ENCODE data around the gene EXOC4.

EXOC4 gene

DNA sequence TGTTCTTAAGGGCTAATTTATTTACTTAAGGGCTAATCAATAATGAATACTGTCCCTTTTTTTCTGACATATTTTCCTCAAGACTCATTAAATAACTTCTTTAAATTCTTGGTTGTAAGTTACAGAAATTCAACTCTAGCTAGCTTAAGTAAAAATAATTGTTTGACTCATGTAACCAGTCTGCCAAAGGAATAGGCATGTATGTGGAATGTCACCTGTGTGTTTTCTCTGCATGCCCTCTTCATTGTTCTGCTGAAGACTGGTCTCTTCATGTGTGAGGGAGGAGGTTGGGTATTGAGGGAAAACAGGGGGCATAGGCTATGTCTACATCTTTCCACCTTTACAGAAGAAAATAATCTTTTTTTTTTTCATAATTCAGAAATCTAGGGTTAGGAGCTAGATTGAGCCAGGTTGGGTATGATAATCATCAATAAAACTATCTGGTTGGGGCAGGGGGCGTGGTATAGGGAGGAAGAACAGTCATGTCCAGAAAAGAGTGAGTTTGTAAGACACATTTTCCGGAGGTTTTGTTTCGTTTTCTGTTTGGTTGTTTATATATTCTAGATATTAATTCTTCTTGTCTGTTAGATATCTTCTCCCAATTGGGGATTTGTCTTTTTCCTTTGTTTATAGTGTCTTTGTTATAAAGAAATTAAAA is 37.9 kb downstream of the EXOC4 start:
- H3K4me3 ChIP-seq (ENCODE audit: insufficient read length, low read depth), result no peak overlapping the region
- H3K36me3 ChIP-seq (ENCODE audit: insufficient read depth, insufficient read length, low read length), result peaks cover 18% of the 10 kb centered on the region
- H3K4me1 ChIP-seq (ENCODE audit: insufficient read depth, insufficient read length), result no peaks in the 10 kb centered on the region
- no peak overlapping the region for H3K9ac ChIP-seq (ENCODE audit: insufficient read length, low read depth)
- no peak for DNase-seq (ENCODE audit: low read depth, low spot score)
- H3K27me3 ChIP-seq (ENCODE audit: insufficient read depth, insufficient read length), result no peaks in the 10 kb centered on the region
- TF ChIP-seq YY1 (IDR thresholded peaks at IDR 0.05; ENCODE audit: insufficient read depth, insufficient read length) (no peak), SUZ12 (IDR thresholded peaks at IDR 0.05; ENCODE audit: extremely low read depth, insufficient read depth, insufficient read length) (no peak), ZNF274 (IDR thresholded peaks at IDR 0.05; ENCODE audit: low read depth, low read length) (no peak)
- no peaks in the 10 kb centered on the region for H3K9me3 ChIP-seq (ENCODE audit: insufficient read depth, low read length)

- H3K9me3 ChIP-seq (ENCODE audit: insufficient read depth, low read length), result no peaks in the 10 kb centered on the region
- H3K4me1 ChIP-seq (ENCODE audit: insufficient read depth, insufficient read length), result no peaks in the 10 kb centered on the region
- no peak for DNase-seq (ENCODE audit: low read depth, low spot score)
- TF ChIP-seq SUZ12 (IDR thresholded peaks at IDR 0.05; ENCODE audit: extremely low read depth, insufficient read depth, insufficient read length) (no peak), ZNF274 (IDR thresholded peaks at IDR 0.05; ENCODE audit: low read depth, low read length) (no peak)
- no peaks in the 10 kb centered on the region for H3K27me3 ChIP-seq (ENCODE audit: insufficient read depth, insufficient read length)
- peaks cover 18% of the 10 kb centered on the region for H3K36me3 ChIP-seq (ENCODE audit: insufficient read depth, insufficient read length, low read length)
- no peak overlapping the region for H3K9ac ChIP-seq (ENCODE audit: insufficient read length, low read depth)
- H3K4me3 ChIP-seq (ENCODE audit: insufficient read length, low read depth), result no peak overlapping the region
Measured at GRCh38 chr7:133292631-133293030, 39.8 kb downstream of the EXOC4 start.

DNA sequence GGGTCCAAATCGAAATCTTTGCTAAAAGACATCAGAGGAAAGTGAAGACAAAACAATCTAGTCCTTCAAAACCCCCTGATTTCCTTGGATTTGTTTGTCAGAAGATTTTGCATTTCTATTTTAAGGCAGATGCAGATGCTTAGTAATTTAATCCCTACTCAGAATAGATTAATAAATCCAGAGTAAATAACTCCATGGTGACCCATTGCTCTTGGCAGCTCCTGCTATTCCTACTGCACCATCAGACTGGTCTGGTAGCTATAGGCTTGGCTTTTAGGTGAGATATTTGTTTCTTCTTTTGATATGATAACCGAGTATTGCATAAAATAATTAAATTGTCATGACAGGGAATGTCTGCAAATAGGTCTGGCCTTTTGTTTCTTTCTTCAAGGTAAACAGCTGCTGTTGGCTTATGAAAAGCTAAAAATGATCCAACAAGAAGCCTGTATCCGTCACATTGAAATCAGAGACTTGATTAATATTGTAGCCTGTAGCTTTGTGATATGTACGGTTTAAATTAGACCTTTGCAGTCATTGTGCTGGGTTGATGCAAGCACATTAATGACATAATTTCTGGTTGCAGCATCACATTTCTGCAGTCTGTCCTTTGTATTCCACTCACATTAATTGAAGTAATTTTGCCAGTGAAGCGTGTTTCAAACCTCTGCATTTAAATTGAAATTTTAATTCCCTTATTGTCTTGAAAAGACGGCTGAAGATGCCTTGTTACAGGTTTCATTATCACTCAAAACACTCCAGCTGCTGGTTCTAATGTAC is 40.7 kb downstream of the EXOC4 start:
- Histone ChIP-seq H3K36me3 (ENCODE audit: insufficient read depth, insufficient read length, low read length) (peaks cover 18% of the 10 kb centered on the region), H3K27me3 (ENCODE audit: insufficient read depth, insufficient read length) (no peaks in the 10 kb centered on the region), H3K4me3 (ENCODE audit: insufficient read length, low read depth) (no peak overlapping the region), H3K4me1 (ENCODE audit: insufficient read depth, insufficient read length) (no peaks in the 10 kb centered on the region), H3K9me3 (ENCODE audit: insufficient read depth, low read length) (no peaks in the 10 kb centered on the region), H3K9ac (ENCODE audit: insufficient read length, low read depth) (no peak overlapping the region)
- no peak for DNase-seq (ENCODE audit: low read depth, low spot score)
- no peak for TF ChIP-seq ZNF274 (IDR thresholded peaks at IDR 0.05; ENCODE audit: low read depth, low read length)
- TF ChIP-seq SUZ12 (IDR thresholded peaks at IDR 0.05; ENCODE audit: extremely low read depth, insufficient read depth, insufficient read length), result no peak
- TF ChIP-seq YY1 (IDR thresholded peaks at IDR 0.05; ENCODE audit: insufficient read depth, insufficient read length), result no peak

DNA sequence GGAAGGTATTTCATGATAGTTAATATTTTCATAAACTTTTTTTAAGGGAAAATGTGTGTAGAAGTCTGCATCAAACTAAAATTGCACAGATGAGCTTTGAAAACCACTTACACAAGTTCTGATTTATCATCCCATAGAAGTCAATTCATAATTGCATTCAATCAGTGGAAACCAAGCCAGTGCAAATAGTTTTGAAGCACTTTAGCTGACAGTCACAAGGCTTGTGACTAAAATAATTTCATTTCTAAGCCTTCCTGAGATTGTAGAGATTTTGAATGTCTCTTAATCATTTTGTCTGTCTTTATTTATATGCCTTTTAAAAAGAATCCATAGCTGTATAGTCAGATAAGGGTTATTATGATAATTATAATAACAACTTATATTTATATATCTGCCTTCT is 41.4 kb downstream of the EXOC4 start:
- peaks cover 11% of the 10 kb centered on the region for H3K36me3 ChIP-seq (ENCODE audit: insufficient read depth, insufficient read length, low read length)
- no peaks in the 10 kb centered on the region for H3K27me3 ChIP-seq (ENCODE audit: insufficient read depth, insufficient read length)

DNA sequence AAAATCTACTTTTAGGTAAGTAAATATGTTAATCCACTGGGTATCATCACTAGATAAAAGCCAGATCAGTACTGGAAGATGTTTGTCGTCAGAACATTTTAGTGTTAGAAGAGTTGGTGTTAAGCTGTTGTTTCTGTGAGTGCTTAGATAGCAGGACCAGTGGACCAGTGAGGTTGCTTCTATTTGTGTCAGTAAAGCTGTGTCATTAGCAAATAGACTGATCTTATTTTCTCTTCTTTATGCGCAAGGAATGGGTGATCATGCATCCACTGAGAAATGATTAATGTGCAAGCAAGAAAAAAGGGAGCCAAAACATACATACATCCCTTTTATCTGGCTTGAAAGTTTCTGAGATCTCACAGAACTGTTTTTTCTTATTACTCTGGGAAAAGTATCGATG is 42.6 kb downstream of the EXOC4 start:
- no peak for TF ChIP-seq ZNF274 (IDR thresholded peaks at IDR 0.05; ENCODE audit: low read depth, low read length)
- no peak for TF ChIP-seq SUZ12 (IDR thresholded peaks at IDR 0.05; ENCODE audit: extremely low read depth, insufficient read depth, insufficient read length)
- TF ChIP-seq YY1 (IDR thresholded peaks at IDR 0.05; ENCODE audit: insufficient read depth, insufficient read length), result no peak
- Histone ChIP-seq H3K36me3 (ENCODE audit: insufficient read depth, insufficient read length, low read length) (no peaks in the 10 kb centered on the region), H3K27me3 (ENCODE audit: insufficient read depth, insufficient read length) (no peaks in the 10 kb centered on the region), H3K9ac (ENCODE audit: insufficient read length, low read depth) (no peak overlapping the region), H3K4me3 (ENCODE audit: insufficient read length, low read depth) (no peak overlapping the region), H3K9me3 (ENCODE audit: insufficient read depth, low read length) (no peaks in the 10 kb centered on the region), H3K4me1 (ENCODE audit: insufficient read depth, insufficient read length) (no peaks in the 10 kb centered on the region)
- DNase-seq (ENCODE audit: low read depth, low spot score), result no peak

More for the DNA sequence above, 41.4 kb downstream of the EXOC4 start:
- Histone ChIP-seq H3K9me3 (ENCODE audit: insufficient read depth, low read length) (no peaks in the 10 kb centered on the region), H3K4me3 (ENCODE audit: insufficient read length, low read depth) (no peak overlapping the region), H3K9ac (ENCODE audit: insufficient read length, low read depth) (no peak overlapping the region), H3K4me1 (ENCODE audit: insufficient read depth, insufficient read length) (no peaks in the 10 kb centered on the region)
- TF ChIP-seq YY1 (IDR thresholded peaks at IDR 0.05; ENCODE audit: insufficient read depth, insufficient read length) (no peak), SUZ12 (IDR thresholded peaks at IDR 0.05; ENCODE audit: extremely low read depth, insufficient read depth, insufficient read length) (no peak), ZNF274 (IDR thresholded peaks at IDR 0.05; ENCODE audit: low read depth, low read length) (no peak)
- DNase-seq (ENCODE audit: low read depth, low spot score), result no peak

GRCh38 chr7:133297093-133297492 is 44.2 kb downstream of the EXOC4 start:
- H3K4me1 ChIP-seq (ENCODE audit: insufficient read depth, insufficient read length), result no peaks in the 10 kb centered on the region
- H3K27me3 ChIP-seq (ENCODE audit: insufficient read depth, insufficient read length), result no peaks in the 10 kb centered on the region
- H3K4me3 ChIP-seq (ENCODE audit: insufficient read length, low read depth), result no peak overlapping the region
- no peaks in the 10 kb centered on the region for H3K36me3 ChIP-seq (ENCODE audit: insufficient read depth, insufficient read length, low read length)
- H3K9me3 ChIP-seq (ENCODE audit: insufficient read depth, low read length), result no peaks in the 10 kb centered on the region
- H3K9ac ChIP-seq (ENCODE audit: insufficient read length, low read depth), result no peak overlapping the region
- no peak for TF ChIP-seq SUZ12 (IDR thresholded peaks at IDR 0.05; ENCODE audit: extremely low read depth, insufficient read depth, insufficient read length)
- no peak for TF ChIP-seq ZNF274 (IDR thresholded peaks at IDR 0.05; ENCODE audit: low read depth, low read length)
- no peak for TF ChIP-seq YY1 (IDR thresholded peaks at IDR 0.05; ENCODE audit: insufficient read depth, insufficient read length)
- no peak for DNase-seq (ENCODE audit: low read depth, low spot score)

GRCh38 chr7:133298080-133298479 is 45.2 kb downstream of the EXOC4 start:
- no peak for DNase-seq (ENCODE audit: low read depth, low spot score)
- no peaks in the 10 kb centered on the region for H3K36me3 ChIP-seq (ENCODE audit: insufficient read depth, insufficient read length, low read length)
- no peaks in the 10 kb centered on the region for H3K9me3 ChIP-seq (ENCODE audit: insufficient read depth, low read length)
- no peak overlapping the region for H3K4me3 ChIP-seq (ENCODE audit: insufficient read length, low read depth)
- no peak overlapping the region for H3K9ac ChIP-seq (ENCODE audit: insufficient read length, low read depth)
- no peaks in the 10 kb centered on the region for H3K27me3 ChIP-seq (ENCODE audit: insufficient read depth, insufficient read length)
- TF ChIP-seq SUZ12 (IDR thresholded peaks at IDR 0.05; ENCODE audit: extremely low read depth, insufficient read depth, insufficient read length) (no peak), YY1 (IDR thresholded peaks at IDR 0.05; ENCODE audit: insufficient read depth, insufficient read length) (no peak), ZNF274 (IDR thresholded peaks at IDR 0.05; ENCODE audit: low read depth, low read length) (no peak)
- no peaks in the 10 kb centered on the region for H3K4me1 ChIP-seq (ENCODE audit: insufficient read depth, insufficient read length)

Data from NT2/D1 (cell line).